ENCODE data around the gene GDF7.
A peak's percentile ranks its signal among the peaks of the same experiment; 100 is the strongest.

The GDF7 gene

DNA sequence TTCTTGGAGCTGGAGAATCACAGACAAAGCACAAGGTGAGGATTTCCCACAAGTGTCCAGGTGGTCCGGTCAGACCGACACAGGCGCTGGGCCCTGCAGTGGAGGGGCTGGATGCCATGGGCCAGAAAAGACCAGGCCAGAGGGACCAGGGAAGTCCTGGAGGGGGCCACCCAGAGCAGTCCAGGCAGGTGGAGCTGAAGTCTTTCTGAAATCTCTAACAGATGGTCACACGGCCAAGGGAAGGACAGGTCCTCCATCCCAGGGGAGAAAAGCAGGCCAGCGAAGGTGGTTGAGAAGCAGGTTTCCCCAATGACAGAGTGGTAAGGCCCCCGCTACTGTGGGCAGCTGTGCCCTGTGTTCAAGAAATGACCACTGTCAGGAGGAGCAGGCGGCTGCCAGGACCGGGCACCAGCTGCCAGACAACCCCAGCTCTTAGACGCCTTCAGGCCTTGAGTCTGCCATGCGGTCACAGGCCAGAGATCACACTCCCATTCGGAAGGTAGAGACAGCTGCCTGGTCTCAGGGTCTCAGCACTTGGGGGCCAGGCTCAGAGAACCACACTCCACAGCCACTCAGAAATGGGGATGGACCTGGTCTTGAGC, 42.0 kb upstream of the GDF7 start:
- H3K4me1 Mint-ChIP-seq = no peaks in the 10 kb centered on the region
- DNase-seq = peak; percentile 6
- H3K27ac Mint-ChIP-seq = no peak overlapping the region
- H3K36me3 Mint-ChIP-seq = no peaks in the 10 kb centered on the region
- no peak overlapping the region for H3K4me3 Mint-ChIP-seq
- no peaks in the 10 kb centered on the region for H3K27me3 Mint-ChIP-seq
- CTCF ChIA-PET = interaction anchor here (1.3 to 1.5 kb wide), 2 partner anchors 26 to 36 kb away, joined by 3 read pairs; no protein-coding TSS in a partner anchor
- H3K9me3 Mint-ChIP-seq = no peaks in the 10 kb centered on the region

GRCh38 chr2:20625491-20626391, 41.2 kb upstream of the GDF7 start:
- CTCF ChIA-PET = interaction anchor here (1.3 to 1.5 kb wide), 2 partner anchors 26 to 35 kb away, joined by 3 read pairs; no protein-coding TSS in a partner anchor

GRCh38 chr2:20626392-20626697, 40.6 kb upstream of the GDF7 start:
- Mint-ChIP-seq H3K4me1 (no peaks in the 10 kb centered on the region), H3K4me3 (no peak overlapping the region), H3K9me3 (no peaks in the 10 kb centered on the region), H3K27me3 (no peaks in the 10 kb centered on the region), H3K36me3 (no peaks in the 10 kb centered on the region), H3K27ac (no peak overlapping the region)
- CTCF ChIA-PET = interaction anchor here (1.5 kb wide), 1 partner anchor 25 kb away, joined by 3 read pairs; no protein-coding TSS in a partner anchor
- DNase-seq = no peak

More at GRCh38 chr2:20625491-20626391, 41.2 kb upstream of the GDF7 start:
- Mint-ChIP-seq H3K36me3 (no peaks in the 10 kb centered on the region), H3K9me3 (no peaks in the 10 kb centered on the region), H3K4me1 (no peaks in the 10 kb centered on the region), H3K27me3 (no peaks in the 10 kb centered on the region), H3K27ac (no peak overlapping the region), H3K4me3 (no peak overlapping the region)
- peak; percentile 9 for DNase-seq

- H3K36me3 Mint-ChIP-seq = no peaks in the 10 kb centered on the region
- DNase-seq = no peak
- H3K4me1 Mint-ChIP-seq = no peaks in the 10 kb centered on the region
- H3K27ac Mint-ChIP-seq = no peak overlapping the region
- no peaks in the 10 kb centered on the region for H3K9me3 Mint-ChIP-seq
- H3K27me3 Mint-ChIP-seq = no peaks in the 10 kb centered on the region
- no peak overlapping the region for H3K4me3 Mint-ChIP-seq
- CTCF ChIA-PET = interaction anchor here (1.5 kb wide), 1 partner anchor 24 kb away, joined by 3 read pairs; no protein-coding TSS in a partner anchor
Observed at GRCh38 chr2:20626698-20627513, 40.0 kb upstream of the GDF7 start.

GRCh38 chr2:20627712-20628380, 39.1 kb upstream of the GDF7 start:
- Mint-ChIP-seq H3K36me3 (no peaks in the 10 kb centered on the region), H3K27me3 (no peaks in the 10 kb centered on the region), H3K4me1 (no peaks in the 10 kb centered on the region), H3K4me3 (no peak overlapping the region), H3K9me3 (no peaks in the 10 kb centered on the region), H3K27ac (no peak overlapping the region)
- CTCF ChIA-PET = interaction anchor here (0.9 kb wide), 1 partner anchor 14 kb away, joined by 4 read pairs; no protein-coding TSS in a partner anchor
- no peak for DNase-seq

DNA sequence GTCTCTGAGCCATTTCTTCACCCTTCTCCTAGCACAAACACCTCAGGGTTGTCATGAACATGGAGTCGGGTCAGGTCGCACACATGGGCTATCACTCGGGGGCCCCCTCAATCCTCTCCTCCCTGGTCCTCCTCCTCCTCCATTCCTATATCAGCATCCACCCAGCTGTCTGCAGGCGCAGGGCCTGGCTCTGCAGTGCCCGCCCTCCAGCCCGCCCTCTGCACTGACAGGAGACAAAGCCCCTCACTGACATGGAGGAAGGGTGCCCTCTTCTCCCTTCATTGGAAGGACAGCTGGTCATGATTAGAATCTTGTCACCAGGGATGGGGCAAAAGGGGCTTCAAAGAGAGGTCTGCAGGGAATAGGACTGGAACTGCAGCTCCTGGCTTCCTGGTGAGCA, 37.8 kb upstream of the GDF7 start:
- H3K4me3 Mint-ChIP-seq = no peak overlapping the region
- no peak for DNase-seq
- H3K27me3 Mint-ChIP-seq = no peaks in the 10 kb centered on the region
- peaks cover 4% of the 10 kb centered on the region for H3K4me1 Mint-ChIP-seq
- H3K27ac Mint-ChIP-seq = no peak overlapping the region
- no peaks in the 10 kb centered on the region for H3K36me3 Mint-ChIP-seq
- H3K9me3 Mint-ChIP-seq = no peaks in the 10 kb centered on the region
- CTCF ChIA-PET = interaction anchor here (0.9 kb wide), 1 partner anchor 32 kb away, joined by 3 read pairs; no protein-coding TSS in a partner anchor

DNA sequence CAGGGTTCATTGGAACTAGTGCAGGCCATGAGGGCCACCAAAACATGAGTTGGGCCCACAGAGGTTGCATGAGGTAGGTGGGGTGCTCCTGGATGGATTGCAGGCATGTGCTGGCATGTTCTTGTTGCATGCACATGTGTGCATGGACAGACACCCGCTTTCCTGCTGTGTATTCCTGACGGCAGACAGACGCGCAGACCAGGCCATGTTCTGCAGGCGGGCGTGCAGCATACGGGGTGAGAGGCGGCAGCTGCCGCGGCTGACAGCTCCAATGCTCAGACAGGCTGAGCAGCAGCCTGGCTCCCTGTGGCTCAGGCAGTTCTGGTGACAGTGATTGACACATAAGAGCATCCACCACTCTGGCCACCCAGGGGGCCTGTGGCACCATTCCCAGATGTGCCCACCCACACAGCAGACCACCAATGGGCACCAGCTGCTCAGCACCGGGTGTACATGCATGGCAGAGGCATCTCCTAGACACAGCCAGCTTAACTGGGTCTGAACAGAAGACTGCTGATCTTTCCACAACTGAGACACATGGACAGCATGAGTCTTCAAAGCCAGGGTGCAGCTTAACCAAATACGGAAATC, 37.3 kb upstream of the GDF7 start:
- no peaks in the 10 kb centered on the region for H3K9me3 Mint-ChIP-seq
- CTCF ChIA-PET = interaction anchor here (0.8 to 3.3 kb wide), 3 partner anchors 13 to 183 kb away, joined by 3 to 12 read pairs (median 3); partner anchors contain the start of gene RHOB

GRCh38 chr2:20630967-20631366, 36.0 kb upstream of the GDF7 start:
- H3K4me3 Mint-ChIP-seq = no peak overlapping the region
- CTCF ChIA-PET = interaction anchor here (1.2 to 3.3 kb wide), 2 partner anchors 11 to 187 kb away, joined by 5 to 12 read pairs; no protein-coding TSS in a partner anchor
- peaks cover 1% of the 10 kb centered on the region for H3K36me3 Mint-ChIP-seq
- no peak overlapping the region for H3K27ac Mint-ChIP-seq
- no peaks in the 10 kb centered on the region for H3K9me3 Mint-ChIP-seq
- no peaks in the 10 kb centered on the region for H3K27me3 Mint-ChIP-seq
- no peak for DNase-seq
- peaks cover 4% of the 10 kb centered on the region for H3K4me1 Mint-ChIP-seq

More for the DNA sequence above, 37.3 kb upstream of the GDF7 start:
- H3K36me3 Mint-ChIP-seq = no peaks in the 10 kb centered on the region
- no peaks in the 10 kb centered on the region for H3K27me3 Mint-ChIP-seq
- no peak overlapping the region for H3K4me3 Mint-ChIP-seq
- no peak overlapping the region for H3K27ac Mint-ChIP-seq
- H3K4me1 Mint-ChIP-seq = peaks cover 4% of the 10 kb centered on the region
- DNase-seq = no peak

- Mint-ChIP-seq H3K9me3 (no peaks in the 10 kb centered on the region), H3K4me1 (peaks cover 4% of the 10 kb centered on the region)
Observed at GRCh38 chr2:20631617-20632307, 35.2 kb upstream of the GDF7 start.

DNA sequence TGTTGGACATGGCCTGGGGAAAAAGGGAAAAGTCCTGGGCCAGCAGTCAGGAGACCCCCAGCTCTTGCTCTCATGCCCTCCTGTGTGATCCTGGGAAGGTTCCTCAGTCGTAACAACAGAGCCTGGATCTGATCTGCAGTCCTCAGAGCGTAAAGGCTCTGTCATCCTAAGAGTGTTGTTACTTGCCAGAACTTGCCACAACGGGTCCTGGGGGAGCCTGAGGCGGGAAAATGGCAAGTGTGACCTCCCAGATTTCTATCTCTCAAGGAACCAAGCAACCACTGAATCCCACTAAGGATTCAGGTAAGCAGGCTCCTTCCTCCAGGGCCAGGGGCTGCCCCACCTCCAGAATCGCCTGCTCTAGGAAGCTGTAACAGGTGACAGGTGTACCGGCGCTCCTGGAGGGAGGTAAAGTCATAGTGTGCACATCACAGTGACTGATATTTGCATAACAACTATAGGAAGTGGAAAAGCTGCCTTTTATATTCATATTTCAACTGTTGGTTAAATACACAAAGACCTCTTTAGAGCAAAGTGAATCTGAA, 34.4 kb upstream of the GDF7 start:
- CTCF ChIA-PET = interaction anchor here (3.3 kb wide), 1 partner anchor 10 kb away, joined by 12 read pairs; no protein-coding TSS in a partner anchor
- Mint-ChIP-seq H3K4me3 (no peak overlapping the region), H3K27me3 (no peaks in the 10 kb centered on the region)

More at GRCh38 chr2:20631617-20632307, 35.2 kb upstream of the GDF7 start:
- H3K27me3 Mint-ChIP-seq = no peaks in the 10 kb centered on the region
- CTCF ChIA-PET = interaction anchor here (1.2 to 3.3 kb wide), 2 partner anchors 11 to 188 kb away, joined by 5 to 12 read pairs; no protein-coding TSS in a partner anchor
- no peak for DNase-seq
- peaks cover 2% of the 10 kb centered on the region for H3K36me3 Mint-ChIP-seq
- no peak overlapping the region for H3K4me3 Mint-ChIP-seq
- H3K27ac Mint-ChIP-seq = no peak overlapping the region

GRCh38 chr2:20633001-20633400, 33.9 kb upstream of the GDF7 start:
- H3K4me1 Mint-ChIP-seq = peaks cover 4% of the 10 kb centered on the region
- no peak overlapping the region for H3K27ac Mint-ChIP-seq
- no peaks in the 10 kb centered on the region for H3K9me3 Mint-ChIP-seq
- no peak for DNase-seq
- H3K27me3 Mint-ChIP-seq = no peaks in the 10 kb centered on the region
- peaks cover 2% of the 10 kb centered on the region for H3K36me3 Mint-ChIP-seq
- CTCF ChIA-PET = interaction anchor here (3.3 kb wide), 1 partner anchor 9 kb away, joined by 12 read pairs; no protein-coding TSS in a partner anchor
- no peak overlapping the region for H3K4me3 Mint-ChIP-seq

More for the DNA sequence above, 34.4 kb upstream of the GDF7 start:
- peaks cover 4% of the 10 kb centered on the region for H3K4me1 Mint-ChIP-seq
- peaks cover 2% of the 10 kb centered on the region for H3K36me3 Mint-ChIP-seq
- no peak overlapping the region for H3K27ac Mint-ChIP-seq
- no peaks in the 10 kb centered on the region for H3K9me3 Mint-ChIP-seq
- no peak for DNase-seq

GRCh38 chr2:20633794-20634506, 33.0 kb upstream of the GDF7 start:
- DNase-seq = no peak
- peak overlapping the region; percentile 19 for H3K27ac Mint-ChIP-seq
- H3K9me3 Mint-ChIP-seq = no peaks in the 10 kb centered on the region
- H3K4me3 Mint-ChIP-seq = no peak overlapping the region
- CTCF ChIA-PET = interaction anchor here (1.1 to 3.2 kb wide), 9 partner anchors 17 to 222 kb away, joined by 3 to 29 read pairs (median 5); partner anchors contain the start of genes HS1BP3 and RHOB
- peaks cover 4% of the 10 kb centered on the region for H3K4me1 Mint-ChIP-seq
- peaks cover 2% of the 10 kb centered on the region for H3K36me3 Mint-ChIP-seq
- H3K27me3 Mint-ChIP-seq = no peaks in the 10 kb centered on the region

All from activated naive CD4-positive, alpha-beta T cell treated with anti-CD3 and anti-CD28 coated beads, Interleukin-2, amount 10 ng/mL, durations not matched to agents 7 days and 5 days (primary cell).